T-helper 9 cell (primary cell): Measurements from ENCODE around the gene PRICKLE2.

Experiments used
- DNase-seq: peaks from one replicate; pipeline ENCODE4 v3.0.0-alpha.2; 2020

The PRICKLE2 gene

DNA sequence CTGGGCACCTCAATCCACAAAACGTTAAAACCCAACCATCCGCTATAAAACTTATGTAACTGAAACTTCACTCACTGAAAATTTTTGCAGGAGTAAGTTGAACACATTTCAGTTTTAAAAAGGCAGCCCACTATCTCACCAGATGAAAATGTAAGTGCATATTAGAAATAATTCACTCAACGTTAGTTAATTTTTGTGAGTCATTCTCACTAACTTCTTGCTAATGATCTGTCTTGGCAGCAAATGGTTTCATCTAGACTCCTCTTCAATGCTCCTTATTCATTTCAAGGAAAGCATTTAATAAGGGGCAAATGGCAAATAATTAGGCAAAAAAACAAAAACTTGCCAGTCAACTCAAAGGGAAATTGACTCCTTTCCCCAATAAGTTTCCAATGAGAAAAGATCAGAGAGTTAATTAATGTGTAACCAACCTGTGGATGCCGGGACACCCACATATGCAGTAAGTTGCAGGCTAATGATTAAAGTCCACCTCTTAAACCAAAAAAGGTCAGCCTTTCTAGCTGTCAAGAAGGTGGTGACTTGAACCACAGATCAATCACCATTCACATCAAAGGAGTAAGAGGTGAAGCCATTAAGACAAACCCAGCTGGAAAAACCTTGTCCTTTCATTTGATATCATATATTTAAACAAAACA, 22.9 kb upstream of the PRICKLE2 start:
- DNase-seq = no peak

DNA sequence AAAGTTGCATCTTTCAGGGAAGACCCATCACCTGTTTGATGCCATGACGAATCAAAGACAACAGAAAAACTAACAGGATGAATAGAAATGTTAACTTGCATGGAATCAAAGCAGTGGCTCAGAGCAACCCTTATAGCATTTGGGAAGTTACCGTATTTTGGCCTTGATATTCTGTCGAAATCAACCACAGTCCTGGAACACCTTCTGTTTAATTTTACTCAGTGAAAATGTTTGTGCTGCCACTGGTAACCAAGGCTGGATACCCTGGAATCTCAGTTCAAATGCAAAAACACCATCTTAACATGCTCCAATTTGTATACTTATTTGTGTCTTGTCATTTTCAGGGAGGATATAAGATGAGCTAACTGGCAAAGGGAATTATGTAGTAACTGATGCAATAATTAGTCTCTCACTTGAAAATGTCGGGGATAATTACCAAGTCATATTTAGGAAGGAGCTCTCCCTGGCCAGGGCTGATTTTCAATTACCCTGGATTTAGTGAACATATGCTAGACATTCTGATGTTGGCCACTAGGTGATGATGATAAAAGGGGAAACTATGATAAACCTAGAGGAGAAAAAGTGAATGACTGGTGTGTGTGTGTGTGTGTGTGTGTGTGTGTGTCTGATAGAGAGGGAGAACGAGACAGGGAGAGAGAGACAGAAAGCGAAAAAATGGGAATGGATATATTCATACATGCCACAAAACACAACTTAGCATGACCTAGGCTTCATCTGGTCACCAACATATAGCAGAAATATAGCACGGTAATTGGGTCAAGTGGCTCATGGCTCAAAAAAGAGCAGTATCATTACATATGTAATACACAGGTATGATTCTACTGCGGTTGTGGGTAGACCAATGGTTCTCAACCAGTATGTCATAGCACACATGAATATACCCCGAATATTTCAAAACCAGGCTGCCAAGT, 19.0 kb upstream of the PRICKLE2 start:
- DNase-seq = no peak

GRCh38 chr3:64242435-64242834, 17.2 kb upstream of the PRICKLE2 start:
- no peak for DNase-seq

- no peak for DNase-seq
Observed at GRCh38 chr3:64240959-64241358, 15.7 kb upstream of the PRICKLE2 start.

DNA sequence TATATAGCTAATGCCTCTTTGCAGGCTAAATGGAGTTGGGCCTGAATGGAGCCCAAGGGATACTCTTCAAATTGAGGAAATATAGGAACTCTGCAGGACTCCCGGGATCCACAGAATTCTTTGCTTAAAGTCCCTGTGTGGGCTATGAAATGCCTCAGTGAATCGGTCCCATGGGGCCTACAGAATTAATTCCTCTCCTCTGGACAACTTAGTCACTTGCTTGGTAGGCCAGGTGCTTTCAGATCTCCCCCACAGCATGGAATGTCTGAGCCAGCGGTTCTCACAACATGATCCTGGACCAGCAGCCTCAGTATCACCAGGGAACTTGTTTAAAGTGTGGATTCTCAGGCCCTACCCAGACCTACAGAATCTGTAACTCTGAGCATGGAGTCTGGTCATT, 15.1 kb upstream of the PRICKLE2 start:
- DNase-seq = no peak

GRCh38 chr3:64239841-64240240, 14.6 kb upstream of the PRICKLE2 start:
- DNase-seq = no peak

DNA sequence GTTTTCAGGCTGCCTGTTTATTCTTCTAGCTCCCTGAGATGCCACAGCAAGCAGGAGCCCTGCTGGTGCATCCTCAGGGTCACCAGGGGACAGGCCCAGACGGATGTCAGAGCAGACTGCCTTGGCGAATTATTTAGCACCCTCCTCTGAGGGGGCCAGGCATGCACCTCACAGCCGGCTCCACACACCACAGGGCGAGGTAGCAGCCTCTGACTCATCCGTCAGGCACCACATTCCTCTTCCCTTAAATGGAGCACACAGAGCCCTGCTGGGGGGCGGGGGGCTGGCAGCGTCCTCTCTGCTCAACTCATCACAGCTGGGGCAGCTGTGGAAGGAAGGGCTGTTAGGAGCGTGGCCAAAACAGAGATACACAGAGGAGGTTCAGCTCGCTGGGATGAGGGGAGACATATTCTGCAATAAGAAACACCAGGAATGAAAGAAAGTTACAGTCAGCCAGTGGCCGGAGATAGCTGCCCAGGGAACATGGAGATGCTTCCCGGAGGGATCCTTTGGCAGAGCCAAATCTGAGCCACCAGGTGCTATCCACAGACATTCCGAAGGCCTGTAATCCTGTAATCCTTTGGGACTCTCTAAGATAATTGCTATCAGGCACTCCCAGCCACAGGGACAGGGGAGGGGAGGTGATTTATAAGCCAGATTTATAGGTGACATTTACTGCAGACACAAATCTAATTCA, 13.9 kb upstream of the PRICKLE2 start:
- DNase-seq = no peak

- DNase-seq = no peak
Observed at GRCh38 chr3:64237083-64237482, 11.8 kb upstream of the PRICKLE2 start.

- DNase-seq = no peak
Observed at GRCh38 chr3:64235605-64236004, 10.3 kb upstream of the PRICKLE2 start.

DNA sequence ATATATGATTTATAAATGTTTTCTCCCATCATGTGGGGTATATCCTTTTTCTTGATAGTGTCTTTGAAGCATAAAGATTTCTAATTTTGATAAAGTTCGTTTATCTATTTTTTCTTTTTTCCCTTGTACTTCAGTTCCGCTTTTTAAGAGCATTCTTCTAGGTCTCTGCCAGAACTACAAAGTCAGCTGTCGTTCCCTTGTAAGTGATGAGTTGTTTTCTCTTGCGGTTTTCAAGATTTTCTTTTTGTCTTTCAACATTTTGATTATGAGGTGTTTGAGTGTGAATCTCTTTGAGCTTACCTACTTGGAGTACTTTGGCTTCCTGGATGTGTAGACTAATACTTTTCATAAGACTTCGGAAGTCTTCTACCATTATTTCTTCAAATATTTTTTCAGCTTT, 9.3 kb upstream of the PRICKLE2 start:
- no peak for DNase-seq

DNA sequence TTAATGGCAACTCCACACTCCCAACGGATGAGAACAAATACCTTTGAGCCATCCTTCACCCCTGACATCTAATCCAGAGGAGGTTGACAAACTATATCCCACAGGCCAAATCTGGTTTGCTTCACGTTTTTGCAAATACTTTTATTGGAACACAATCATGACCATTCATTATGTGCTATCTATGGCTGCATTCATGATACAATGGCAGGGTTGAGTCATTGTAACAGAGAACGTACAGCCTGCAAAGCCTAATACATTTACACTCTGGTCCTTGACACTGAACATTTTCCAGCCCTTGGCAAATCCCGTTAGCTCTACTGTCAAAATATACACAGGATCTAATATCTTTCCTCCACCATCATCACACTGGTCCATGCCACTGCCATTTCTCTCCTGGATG, 7.6 kb upstream of the PRICKLE2 start:
- no peak for DNase-seq

DNA sequence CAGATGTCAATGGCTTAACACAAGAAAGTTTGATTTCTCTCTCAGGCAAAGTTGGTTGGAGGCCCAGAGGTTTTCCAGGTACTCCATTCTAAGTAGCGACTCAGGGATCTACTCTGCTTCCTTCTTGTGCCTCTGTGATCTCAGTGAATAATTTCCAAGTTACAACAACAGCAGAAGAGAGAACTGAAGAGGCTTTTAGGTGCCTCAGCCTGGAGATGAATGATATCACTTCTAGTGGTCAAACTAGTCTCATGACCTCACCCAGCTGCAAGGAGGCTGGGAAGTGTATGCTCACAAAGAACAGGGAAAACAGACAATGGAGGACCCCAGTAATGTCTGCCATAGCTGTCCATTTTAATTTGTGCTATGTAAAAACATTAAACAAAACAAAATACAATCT, 4.6 kb upstream of the PRICKLE2 start:
- DNase-seq = no peak

- no peak for DNase-seq
Observed at GRCh38 chr3:64228110-64228509, 2.8 kb upstream of the PRICKLE2 start.

DNA sequence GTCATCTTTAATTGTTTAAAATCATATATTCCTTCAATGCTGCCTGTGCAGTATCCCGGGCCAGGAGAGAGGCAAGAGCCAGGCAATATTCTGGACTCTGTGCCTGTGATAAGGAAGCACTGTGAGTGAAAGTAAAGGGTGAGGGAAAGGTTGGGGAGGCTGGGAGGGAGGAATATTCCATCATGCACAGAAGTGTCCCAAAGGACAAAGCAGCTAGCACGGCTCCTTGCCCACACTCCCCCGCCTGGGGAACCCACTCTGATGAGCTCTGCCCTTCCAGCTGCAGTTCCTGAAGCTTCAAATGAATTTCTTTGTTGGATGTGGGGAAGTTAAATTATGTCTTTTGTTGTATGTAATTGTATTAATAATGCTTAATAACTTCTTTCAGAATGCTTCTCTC, 1.5 kb upstream of the PRICKLE2 start:
- DNase-seq = no peak

DNA sequence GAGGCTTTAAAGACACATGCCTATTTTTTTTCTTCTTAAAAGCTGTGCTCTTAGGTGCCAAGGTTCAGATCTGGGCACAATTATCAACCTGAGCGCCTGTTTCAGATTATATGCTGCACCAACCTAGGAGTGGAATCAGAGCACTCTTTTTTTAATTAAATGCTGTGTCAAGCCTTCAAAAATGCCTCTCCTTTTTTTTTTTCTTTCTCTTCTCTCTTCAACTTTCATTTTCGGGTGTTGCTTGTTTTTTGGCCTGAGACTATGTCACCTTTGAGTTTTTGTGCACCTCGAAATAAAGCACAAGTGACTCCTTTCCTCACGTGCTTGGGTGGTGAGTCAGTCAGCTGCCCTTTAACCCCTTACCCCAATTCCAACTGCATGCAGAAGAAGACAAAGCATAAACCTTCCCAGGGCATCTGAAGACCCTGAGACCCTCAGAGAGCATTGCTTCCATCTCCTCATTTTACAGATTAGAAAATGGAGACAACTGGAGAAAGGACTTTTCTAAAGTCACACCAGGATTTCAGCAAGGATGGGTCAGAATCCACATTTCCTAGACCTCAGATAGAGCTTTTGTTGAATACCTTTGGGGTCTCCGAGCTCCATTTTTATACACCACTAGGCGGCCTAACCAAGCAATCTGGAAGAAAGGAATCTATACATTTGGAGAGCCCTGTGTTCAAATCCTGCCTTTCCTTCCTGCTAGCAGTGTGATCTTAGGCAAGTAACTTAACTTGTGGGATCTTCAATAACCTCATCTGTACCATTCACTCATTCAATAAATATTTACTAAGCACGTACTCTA, 631 bp upstream of the PRICKLE2 start:
- no peak for DNase-seq

DNA sequence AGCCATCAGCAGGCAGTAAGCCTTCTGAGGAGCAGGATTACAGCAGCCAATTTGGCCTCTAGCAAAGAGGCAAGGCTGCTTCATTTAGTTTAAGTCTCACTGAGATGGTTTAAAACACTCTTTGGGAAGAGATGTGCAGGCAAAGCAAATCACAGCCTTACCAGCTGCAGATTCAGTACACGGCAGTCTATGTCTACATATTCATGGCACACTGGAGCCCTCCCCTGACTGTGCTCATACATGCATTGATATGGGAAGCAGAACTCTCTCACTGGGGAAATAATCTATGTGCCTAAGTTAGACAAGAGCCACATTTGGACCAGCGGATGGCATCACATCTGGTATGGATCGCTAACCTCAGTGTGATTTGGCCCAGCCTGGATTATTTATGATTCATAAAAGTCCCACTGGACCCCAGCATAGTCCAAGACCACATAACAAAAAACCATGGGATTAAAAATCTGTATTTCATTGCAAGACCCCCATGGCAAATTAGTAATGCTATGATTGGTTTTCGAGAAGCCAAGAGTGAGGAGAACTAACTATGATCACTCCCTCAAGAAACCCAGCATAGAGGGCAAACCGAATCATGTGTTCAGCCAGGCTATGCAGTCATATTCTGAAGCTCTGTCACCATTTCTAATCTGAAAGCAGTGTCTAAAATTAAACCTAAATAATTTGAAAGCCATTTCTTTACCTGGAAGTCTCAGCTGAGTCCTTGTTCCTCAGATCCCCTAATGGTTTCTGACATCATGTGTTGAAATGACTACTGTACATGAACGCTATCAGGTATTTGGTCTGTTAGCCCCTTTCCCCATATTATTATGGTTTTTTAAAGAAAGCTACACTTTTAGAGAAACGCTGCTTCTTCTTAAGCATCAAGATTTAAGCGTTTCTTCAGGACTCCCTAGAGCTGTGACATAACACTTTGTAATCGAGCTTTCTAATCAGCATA, 1.2 kb downstream of the PRICKLE2 start:
- no peak for DNase-seq

- no peak for DNase-seq
Observed at GRCh38 chr3:64222501-64223111, 2.7 kb downstream of the PRICKLE2 start.

GRCh38 chr3:64221571-64222257, 3.6 kb downstream of the PRICKLE2 start:
- DNase-seq = no peak

- DNase-seq = no peak
Observed at GRCh38 chr3:64220161-64220914, 4.9 kb downstream of the PRICKLE2 start.

DNA sequence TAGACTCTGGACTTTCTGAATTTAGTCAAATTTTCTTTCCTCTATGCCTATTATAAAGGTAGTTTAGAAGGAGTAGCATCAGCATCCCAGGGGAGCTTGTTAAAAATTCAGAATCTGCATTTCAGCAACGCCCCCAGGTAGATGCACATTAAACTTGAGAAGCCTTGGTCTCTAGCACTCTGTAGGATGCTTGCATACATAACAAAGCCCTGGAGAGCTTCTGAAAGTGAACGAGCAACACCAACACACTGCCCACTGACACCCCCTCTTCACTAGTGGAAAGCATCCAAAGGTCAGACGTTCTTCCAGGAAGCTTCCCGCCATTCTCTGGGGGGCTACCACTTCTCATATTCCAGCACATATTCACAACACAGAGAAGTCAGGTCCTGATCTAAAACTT, 6.5 kb downstream of the PRICKLE2 start:
- no peak for DNase-seq
